IPS-15b (cell line): ENCODE measurements around the gene HCN3.

Source experiments
- H3K27me3 ChIP-seq: one replicate; pipeline ENCODE4 v1.6.1; 2013; ENCODE audit warnings: low read length; ENCODE audit not compliant: control insufficient read depth, insufficient read depth
- H3K36me3 ChIP-seq: one replicate; pipeline ENCODE4 v1.6.1; 2013; ENCODE audit warnings: low read length; ENCODE audit not compliant: control insufficient read depth, insufficient read depth
- H3K4me1 ChIP-seq: one replicate; pipeline ENCODE4 v1.6.1; 2013; ENCODE audit warnings: mild to moderate bottlenecking, low read length; ENCODE audit not compliant: control insufficient read depth, insufficient read depth
- H3K4me3 ChIP-seq: one replicate; pipeline ENCODE4 v1.5.1; 2013; ENCODE audit warnings: low read depth, low read length
- H3K9ac ChIP-seq: one replicate; pipeline ENCODE4 v1.6.1; 2013; ENCODE audit warnings: low read depth, mild to moderate bottlenecking, low read length
- H3K9me3 ChIP-seq: one replicate; pipeline ENCODE4 v1.6.1; 2013; ENCODE audit warnings: mild to moderate bottlenecking, low read length; ENCODE audit not compliant: control insufficient read depth, insufficient read depth

Gene HCN3

GRCh38 chr1:155256058-155256852 is 21.0 kb upstream of the HCN3 start:
- Histone ChIP-seq H3K4me1 (no peaks in the 10 kb centered on the region), H3K4me3 (peak overlapping the region; percentile 79), H3K9me3 (no peaks in the 10 kb centered on the region), H3K27me3 (no peaks in the 10 kb centered on the region), H3K36me3 (peaks cover 9% of the 10 kb centered on the region), H3K9ac (no peak overlapping the region)

GRCh38 chr1:155260276-155260675 is 17.0 kb upstream of the HCN3 start:
- Histone ChIP-seq H3K36me3 (peaks cover 27% of the 10 kb centered on the region), H3K9ac (no peak overlapping the region), H3K27me3 (no peaks in the 10 kb centered on the region), H3K4me3 (no peak overlapping the region), H3K9me3 (no peaks in the 10 kb centered on the region), H3K4me1 (no peaks in the 10 kb centered on the region)

DNA sequence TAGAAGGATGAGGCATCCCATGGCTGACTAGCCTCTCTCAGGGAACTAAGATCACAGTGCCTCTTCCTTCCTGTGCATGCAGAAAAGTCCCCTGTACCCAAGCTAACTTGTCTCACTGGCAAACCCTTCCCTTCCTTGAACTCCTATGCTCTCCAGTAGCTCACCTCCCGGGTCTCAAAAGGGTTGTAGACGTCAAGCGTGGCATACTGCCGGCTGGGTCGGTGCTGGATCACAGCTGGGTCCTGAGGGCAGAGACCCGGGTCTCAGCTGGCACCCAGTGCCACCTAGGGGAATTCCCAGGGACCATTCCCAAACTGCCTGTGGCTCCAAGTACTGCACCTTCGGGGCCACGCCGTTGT is 15.8 kb upstream of the HCN3 start:
- Histone ChIP-seq H3K4me1 (no peaks in the 10 kb centered on the region), H3K9ac (peak overlapping the region; percentile 84), H3K36me3 (peaks cover 36% of the 10 kb centered on the region), H3K9me3 (no peaks in the 10 kb centered on the region), H3K4me3 (peak overlapping the region; percentile 84), H3K27me3 (no peaks in the 10 kb centered on the region)

GRCh38 chr1:155261852-155262673 is 15.2 kb upstream of the HCN3 start, which contains the start of gene SCAMP3:
SCAMP3 (minus strand) TSS chr1:155262360; CDS start chr1:155262151, 209 bp downstream.
- H3K36me3 ChIP-seq = peaks cover 42% of the 10 kb centered on the region
- H3K4me1 ChIP-seq = no peaks in the 10 kb centered on the region
- no peaks in the 10 kb centered on the region for H3K9me3 ChIP-seq

DNA sequence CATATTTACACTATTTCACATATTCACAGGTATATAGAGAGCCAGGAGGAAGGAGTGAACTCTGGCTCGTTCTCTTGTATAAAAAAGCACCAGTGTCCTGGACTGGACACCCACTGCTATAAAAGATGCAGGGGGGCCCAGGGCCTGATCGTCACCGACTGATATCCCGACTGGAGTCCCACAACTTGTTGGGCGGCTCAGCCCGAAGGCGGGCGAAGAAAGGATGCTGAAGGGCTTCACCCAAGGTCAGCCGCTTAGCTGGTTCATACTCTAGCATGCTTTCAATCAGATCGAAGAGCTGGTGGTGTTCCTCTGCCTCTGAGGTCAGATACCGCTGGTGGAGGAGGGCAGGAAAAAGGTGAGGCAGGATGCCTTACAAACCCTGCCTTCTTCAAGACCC is 14.2 kb upstream of the HCN3 start:
- H3K4me1 ChIP-seq = no peaks in the 10 kb centered on the region
- no peaks in the 10 kb centered on the region for H3K27me3 ChIP-seq
- no peak overlapping the region for H3K4me3 ChIP-seq
- H3K36me3 ChIP-seq = peaks cover 47% of the 10 kb centered on the region
- no peak overlapping the region for H3K9ac ChIP-seq
- H3K9me3 ChIP-seq = no peaks in the 10 kb centered on the region

More at GRCh38 chr1:155261852-155262673, 15.2 kb upstream of the HCN3 start, which contains the start of gene SCAMP3:
- no peaks in the 10 kb centered on the region for H3K27me3 ChIP-seq
- H3K4me3 ChIP-seq = peak within 1 kb of the TSS; percentile 84
- peak within 1 kb of the TSS; percentile 84 for H3K9ac ChIP-seq

DNA sequence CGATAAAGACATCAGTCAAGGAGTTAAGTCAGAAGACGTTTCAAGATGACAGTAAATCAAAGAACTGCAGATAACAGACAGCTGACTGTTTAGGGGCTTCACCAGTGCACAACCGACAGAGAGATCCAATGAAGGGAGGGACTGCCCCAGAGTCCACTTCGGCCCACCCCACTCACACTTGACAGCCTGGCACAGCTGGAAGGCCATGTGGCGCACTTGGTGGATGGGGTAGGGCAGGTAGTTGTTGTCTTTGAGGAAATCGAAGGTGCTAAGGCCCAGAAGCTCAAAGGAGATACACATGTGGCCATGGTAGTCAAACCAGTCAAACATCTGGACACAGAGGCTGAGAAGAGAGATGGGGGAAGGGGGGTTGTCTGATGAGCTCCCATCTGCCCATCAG is 10.7 kb upstream of the HCN3 start:
- Histone ChIP-seq H3K27me3 (no peaks in the 10 kb centered on the region), H3K9me3 (no peaks in the 10 kb centered on the region), H3K36me3 (peaks cover 66% of the 10 kb centered on the region), H3K9ac (no peak overlapping the region), H3K4me1 (no peaks in the 10 kb centered on the region), H3K4me3 (no peak overlapping the region)

- Histone ChIP-seq H3K9ac (no peak overlapping the region), H3K4me3 (no peak overlapping the region), H3K9me3 (no peaks in the 10 kb centered on the region), H3K36me3 (peaks cover 66% of the 10 kb centered on the region), H3K27me3 (no peaks in the 10 kb centered on the region), H3K4me1 (no peaks in the 10 kb centered on the region)
These were observed 9.9 kb upstream of the HCN3 start for GRCh38 chr1:155267373-155267772.

DNA sequence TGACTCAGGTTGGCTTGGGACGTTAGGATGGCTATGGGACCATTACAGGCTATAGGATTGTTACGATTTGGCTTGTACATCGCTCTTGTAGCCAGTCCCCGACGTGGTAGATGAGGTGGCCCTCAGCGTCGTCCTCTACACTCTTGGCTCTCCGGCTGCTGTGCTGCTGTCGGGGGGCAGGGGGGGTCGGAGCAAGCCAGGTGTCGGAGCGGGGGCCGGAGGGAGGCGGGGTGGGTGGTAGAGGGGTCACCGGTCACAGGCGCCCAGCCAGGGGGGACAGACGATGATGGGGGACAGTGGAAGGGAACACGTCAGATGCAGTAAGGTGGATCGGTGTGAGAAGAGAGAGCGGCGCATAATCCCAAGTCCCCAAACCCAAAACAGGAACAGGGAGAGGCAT is 8.6 kb upstream of the HCN3 start:
- Histone ChIP-seq H3K36me3 (peaks cover 63% of the 10 kb centered on the region), H3K27me3 (no peaks in the 10 kb centered on the region), H3K4me1 (no peaks in the 10 kb centered on the region), H3K4me3 (no peak overlapping the region), H3K9me3 (no peaks in the 10 kb centered on the region), H3K9ac (no peak overlapping the region)

DNA sequence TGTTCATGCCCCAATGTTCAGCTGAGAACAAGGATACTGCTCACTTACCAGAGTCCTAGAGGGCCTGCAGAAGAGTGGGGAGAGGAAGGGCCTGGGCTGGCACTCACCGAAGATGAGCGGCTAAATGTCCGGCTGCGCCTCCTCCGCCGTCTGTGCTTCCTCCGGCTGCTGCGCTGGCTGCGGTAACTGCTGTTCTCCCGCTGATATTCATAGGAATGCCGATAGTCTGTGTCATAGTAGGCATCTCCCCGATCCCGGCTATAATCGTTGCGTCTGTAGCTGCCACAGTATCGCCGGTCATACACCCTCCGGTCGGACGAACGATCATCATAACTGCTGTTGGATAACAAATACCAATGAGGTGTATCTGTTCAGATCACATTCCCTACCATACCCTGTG is 7.9 kb upstream of the HCN3 start:
- H3K27me3 ChIP-seq = no peaks in the 10 kb centered on the region
- no peaks in the 10 kb centered on the region for H3K9me3 ChIP-seq
- no peak overlapping the region for H3K9ac ChIP-seq
- peaks cover 55% of the 10 kb centered on the region for H3K36me3 ChIP-seq
- no peak overlapping the region for H3K4me3 ChIP-seq
- H3K4me1 ChIP-seq = no peaks in the 10 kb centered on the region

GRCh38 chr1:155272466-155273342 is 4.6 kb upstream of the HCN3 start:
- Histone ChIP-seq H3K9me3 (no peaks in the 10 kb centered on the region), H3K27me3 (peaks cover 12% of the 10 kb centered on the region), H3K36me3 (peaks cover 28% of the 10 kb centered on the region), H3K9ac (peak overlapping the region; percentile 72), H3K4me1 (peaks cover 4% of the 10 kb centered on the region), H3K4me3 (peak overlapping the region; percentile 87)
